Stimulated activated CD8-positive, alpha-beta memory T cell treated with anti-CD3 and anti-CD28 coated beads, Interleukin-12 subunit alpha, Interleukin-12 subunit beta, amount 100 ng/mL, for 4 hours (primary cell): ENCODE results near the gene SNX8.
"Not testable (repeated sequence)": the region's sequence is repeated elsewhere in the genome, so short reads cannot be mapped to it uniquely, and the experiment has no call there.

Source experiments
- DNase-seq: peaks from one replicate; pipeline ENCODE4 v3.0.0-alpha.2; 2020; ENCODE audit warnings: low read depth

SNX8 gene

GRCh38 chr7:2289621-2290020, 24.6 kb downstream of the SNX8 start:
- DNase-seq: no peak

GRCh38 chr7:2289111-2289586, 25.1 kb downstream of the SNX8 start:
- no peak for DNase-seq

DNA sequence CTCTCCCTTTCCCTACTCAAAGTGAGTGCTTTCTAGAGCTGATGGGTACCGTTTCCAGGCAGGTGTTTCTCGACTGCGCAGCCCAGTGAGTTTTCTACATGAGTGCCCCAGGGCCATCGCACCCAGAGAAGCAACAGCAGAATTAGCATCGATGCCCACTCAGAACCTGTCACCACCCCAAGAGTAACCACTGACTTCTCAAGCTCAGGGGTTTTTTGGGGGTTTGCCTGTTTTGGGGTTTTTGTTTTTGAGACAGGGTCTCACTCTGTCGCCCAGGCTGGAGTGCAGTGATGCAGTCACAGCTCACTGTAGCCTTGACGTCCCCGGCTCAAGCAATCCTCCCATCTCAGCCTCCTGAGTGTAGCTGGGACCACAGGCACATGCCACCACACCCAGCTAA, 25.7 kb downstream of the SNX8 start:
- DNase-seq: no peak

GRCh38 chr7:2287745-2288144, 26.5 kb downstream of the SNX8 start:
- no peak for DNase-seq

DNA sequence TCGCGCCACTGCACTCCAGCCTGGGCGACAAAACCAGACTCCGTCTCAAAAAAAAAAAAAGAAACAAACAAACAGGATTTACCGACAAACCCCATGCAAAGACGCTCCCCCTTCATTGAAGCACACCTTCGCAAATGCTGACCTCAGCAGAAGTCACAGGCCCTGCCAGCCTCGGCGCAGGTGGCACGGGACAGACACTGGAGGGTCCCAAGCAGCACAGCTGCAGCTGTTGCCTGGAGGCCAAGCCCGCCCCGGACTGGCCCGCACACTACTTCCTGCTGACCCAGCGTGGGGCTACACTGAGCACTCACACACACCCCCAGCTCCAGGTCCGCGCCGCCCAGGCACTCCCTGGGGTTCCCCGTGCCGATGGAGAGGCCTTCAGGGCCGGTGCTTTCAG, 31.2 kb downstream of the SNX8 start:
- no peak for DNase-seq

- no peak for DNase-seq
Observed at GRCh38 chr7:2282185-2282751, 32.0 kb downstream of the SNX8 start.

- no peak for DNase-seq
Observed at GRCh38 chr7:2281541-2281940, 32.7 kb downstream of the SNX8 start.

DNA sequence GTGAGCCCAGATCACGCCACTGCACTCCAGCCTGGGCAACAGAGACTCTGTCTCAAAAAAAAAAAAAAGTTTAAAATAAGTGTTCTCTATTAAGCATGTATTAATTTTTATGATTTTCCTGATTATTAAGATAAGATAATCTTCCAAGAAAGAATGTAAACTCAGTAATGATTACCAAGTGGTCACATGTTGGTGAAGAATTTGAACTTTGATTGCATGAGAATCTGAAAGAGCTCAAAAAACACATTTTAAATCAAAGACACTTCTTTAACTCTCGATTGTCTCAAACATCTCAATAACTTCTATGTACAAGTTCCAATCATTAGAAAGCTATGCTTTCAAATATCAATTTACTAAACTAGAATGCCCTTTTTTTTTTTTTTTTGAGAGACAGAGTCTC, 33.8 kb downstream of the SNX8 start:
- no peak for DNase-seq

DNA sequence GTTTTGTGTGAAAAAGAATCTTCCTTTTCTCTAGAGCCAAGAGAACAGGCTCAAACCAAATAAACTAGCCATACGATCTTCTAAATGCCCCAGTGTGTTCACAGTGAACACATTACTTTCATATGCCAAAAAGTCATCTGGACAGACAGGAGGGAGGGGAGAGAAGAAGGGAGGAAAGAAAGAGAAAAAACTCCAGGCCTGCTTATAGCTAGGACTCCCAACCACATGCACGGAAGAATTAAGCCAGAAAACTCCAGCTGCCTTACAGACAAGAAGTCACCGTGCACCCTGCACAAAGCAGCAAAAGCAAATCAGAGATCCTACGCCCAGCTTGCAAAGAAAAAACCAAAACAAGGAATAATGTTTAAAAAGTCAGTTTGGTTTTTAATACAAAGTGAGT, 34.3 kb downstream of the SNX8 start:
- no peak for DNase-seq

GRCh38 chr7:2278026-2278425, 36.2 kb downstream of the SNX8 start:
- no peak for DNase-seq

DNA sequence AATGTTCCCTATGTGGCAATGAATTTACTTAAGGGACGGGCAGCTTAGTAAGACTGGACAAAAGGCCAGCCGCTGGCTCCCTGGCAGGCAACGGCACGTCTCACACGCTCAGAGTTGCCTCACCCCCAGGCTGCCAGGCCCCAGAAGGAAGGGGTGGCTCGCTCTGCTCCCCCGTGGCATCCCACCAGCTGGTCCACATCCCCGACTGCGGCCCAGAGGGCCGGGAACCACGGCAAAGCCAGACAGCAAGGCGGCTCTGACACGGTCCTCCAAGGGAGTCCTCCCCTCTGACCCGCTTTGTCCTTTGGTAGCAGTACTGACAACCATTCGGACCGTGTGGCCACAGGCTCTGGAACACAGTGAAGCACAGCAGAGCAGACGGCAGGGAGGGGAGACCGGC, 38.1 kb downstream of the SNX8 start:
- no peak for DNase-seq

GRCh38 chr7:2275101-2275500, 39.1 kb downstream of the SNX8 start:
- DNase-seq: no peak

GRCh38 chr7:2274666-2275065, 39.6 kb downstream of the SNX8 start:
- no peak for DNase-seq

DNA sequence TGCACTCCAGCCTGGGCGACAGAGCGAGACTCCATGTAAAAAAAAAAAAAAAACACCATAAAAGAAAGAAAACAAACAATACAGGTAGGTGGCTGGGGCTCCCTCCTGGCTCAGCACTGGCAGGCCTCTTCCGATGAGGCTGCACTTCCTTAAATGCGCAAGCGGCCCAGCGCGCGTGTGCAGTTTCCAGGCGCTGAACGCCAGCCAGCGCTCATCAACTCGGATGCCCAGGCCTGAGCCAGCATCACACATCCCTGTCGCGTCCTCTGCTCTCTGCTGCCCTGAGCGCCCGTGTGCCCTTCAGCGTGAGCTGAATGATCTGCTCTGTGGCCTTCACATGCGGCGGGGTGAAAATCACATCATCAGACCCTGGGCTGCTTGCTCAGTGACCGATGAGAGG, 40.4 kb downstream of the SNX8 start:
- DNase-seq: no peak

DNA sequence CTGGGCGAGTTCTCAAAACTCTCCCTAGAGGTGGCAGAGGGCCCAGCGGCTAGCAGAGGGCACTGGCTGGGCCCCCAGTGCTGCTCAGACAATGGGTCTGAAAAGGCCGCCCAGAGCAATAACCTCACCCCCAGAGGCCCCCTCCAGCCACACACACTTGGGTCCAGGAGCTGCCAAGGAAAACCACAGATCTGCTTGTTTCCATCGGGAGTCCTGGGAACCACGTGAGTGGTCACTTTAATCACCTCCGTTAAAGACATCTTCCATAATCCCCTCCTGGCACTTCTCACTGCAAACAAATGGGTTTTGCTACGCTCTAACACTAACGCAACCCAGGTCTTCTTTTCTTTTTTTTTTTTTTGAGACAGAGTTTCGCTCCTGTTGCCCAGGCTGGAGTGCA, 42.2 kb downstream of the SNX8 start:
- no peak for DNase-seq

DNA sequence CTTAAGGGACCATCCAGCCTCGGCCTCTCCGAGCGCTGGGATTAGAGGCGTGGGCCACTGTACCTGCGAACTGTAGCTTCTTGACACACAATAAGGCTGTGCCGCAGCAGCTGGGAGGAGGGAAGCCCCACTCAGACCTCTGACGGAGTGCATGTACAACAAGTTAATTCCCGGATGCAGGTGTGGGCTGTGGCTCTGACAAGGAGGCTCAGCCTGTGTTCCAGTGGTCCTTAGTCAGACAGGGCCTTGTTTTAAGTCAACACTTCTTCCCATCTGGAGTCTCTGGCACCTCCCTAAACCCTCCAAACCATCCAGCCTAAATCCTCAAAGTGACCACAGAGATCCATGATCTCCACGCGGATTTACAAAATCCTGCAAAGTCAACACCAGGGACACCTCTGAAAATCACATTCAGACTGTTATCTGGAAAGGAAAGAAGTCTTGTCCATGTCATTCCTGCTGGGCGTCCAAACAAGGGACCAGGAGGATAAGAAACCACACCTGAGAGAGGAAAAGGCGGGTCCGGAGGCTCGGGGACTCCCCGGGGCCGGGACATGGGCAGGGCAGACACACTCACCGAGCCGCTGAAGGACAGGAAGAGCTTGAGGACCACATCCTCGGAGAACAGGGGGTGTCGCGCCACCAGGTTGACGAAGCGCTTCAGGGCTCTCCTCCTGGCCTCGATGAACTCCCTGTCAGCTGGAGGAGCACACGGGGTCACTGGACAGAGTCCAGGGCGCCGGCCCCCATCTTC, 42.8 kb downstream of the SNX8 start:
- DNase-seq: no peak

GRCh38 chr7:2270495-2270894, 43.7 kb downstream of the SNX8 start:
- no peak for DNase-seq

GRCh38 chr7:2269991-2270460, 44.2 kb downstream of the SNX8 start:
- DNase-seq: no peak

- not testable (repeated sequence) for DNase-seq
Observed at GRCh38 chr7:2269089-2269990, 44.9 kb downstream of the SNX8 start.

GRCh38 chr7:2266911-2267310, 47.3 kb downstream of the SNX8 start:
- no peak for DNase-seq

DNA sequence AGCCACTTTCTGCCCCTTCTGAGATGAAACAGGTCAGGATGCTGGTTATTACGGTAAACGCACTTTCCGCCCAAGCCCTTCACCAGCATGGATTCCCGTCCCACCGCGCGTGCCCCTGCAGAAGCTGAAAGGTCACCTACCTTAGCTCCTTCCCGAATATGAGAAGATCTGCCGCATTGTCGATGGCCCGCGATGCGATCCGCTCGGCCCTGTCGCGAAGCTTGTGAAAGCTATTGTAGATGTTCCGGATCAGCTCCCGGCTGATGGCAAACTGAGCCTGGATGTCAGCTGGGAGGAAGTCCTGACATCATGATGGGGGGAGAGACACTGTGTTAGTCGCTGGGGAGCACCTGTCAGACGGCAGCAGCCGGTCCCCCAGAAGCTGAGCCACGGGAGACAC, 50.1 kb downstream of the SNX8 start:
- no peak for DNase-seq

- DNase-seq: no peak
Observed at GRCh38 chr7:2263176-2263575, 51.1 kb downstream of the SNX8 start.

- DNase-seq: no peak
Observed at GRCh38 chr7:2261611-2262010, 52.6 kb downstream of the SNX8 start.
